H9 (cell line): ENCODE measurements around the gene EPOP. TPM values are rescaled to one million over a fixed set of nuclear protein-coding genes. Genes with fewer than 3 reads are reported as not detected.

ENCODE experiments used
- DNase-seq: peaks from one replicate; pipeline ENCODE4 v3.0.0-alpha.2; 2017
- H2AFZ ChIP-seq: one replicate; pipeline ENCODE4 v1.6.1; 2013; ENCODE audit warnings: mild to moderate bottlenecking, low read length, control low read depth, moderate library complexity
- H2AK5ac ChIP-seq: 2 replicates; pipeline ENCODE4 v1.6.1; 2013; ENCODE audit warnings: low read length, control low read depth, mixed read lengths; ENCODE audit not compliant: insufficient read length
- H2BK120ac ChIP-seq: one replicate; pipeline ENCODE4 v1.6.1; 2013; ENCODE audit warnings: low read depth, mild to moderate bottlenecking, low read length, control low read depth, inconsistent platforms; ENCODE audit not compliant: poor library complexity, severe bottlenecking
- H2BK12ac ChIP-seq: 2 replicates; pipeline ENCODE4 v1.6.1; 2013; ENCODE audit warnings: low read length, control low read depth, mixed read lengths, low read depth; ENCODE audit not compliant: insufficient read length
- H2BK15ac ChIP-seq: 2 replicates; pipeline ENCODE4 v1.6.1; 2013; ENCODE audit warnings: low read depth, low read length, control low read depth
- H2BK20ac ChIP-seq: one replicate; pipeline ENCODE4 v1.6.1; 2013; ENCODE audit warnings: low read depth, mild to moderate bottlenecking, low read length, control low read depth, inconsistent platforms; ENCODE audit not compliant: poor library complexity, severe bottlenecking
- H2BK5ac ChIP-seq: 2 replicates; pipeline ENCODE4 v1.6.1; 2013; ENCODE audit warnings: low read length, control low read depth, mixed read lengths; ENCODE audit not compliant: insufficient read length
- H3K14ac ChIP-seq: 2 replicates; pipeline ENCODE4 v1.6.1; 2013; ENCODE audit warnings: low read length, control low read depth; ENCODE audit not compliant: insufficient read depth
- H3K18ac ChIP-seq: 2 replicates; pipeline ENCODE4 v1.6.1; 2013; ENCODE audit warnings: low read depth, mild to moderate bottlenecking, mixed read lengths, low read length, control low read depth; ENCODE audit not compliant: insufficient read length
- H3K23ac ChIP-seq: 2 replicates; pipeline ENCODE4 v1.6.1; 2013; ENCODE audit warnings: low read length, control low read depth, mixed read lengths, low read depth; ENCODE audit not compliant: insufficient read length
- H3K23me2 ChIP-seq: 2 replicates; pipeline ENCODE4 v1.6.1; 2013; ENCODE audit warnings: low read depth, mild to moderate bottlenecking, mixed read lengths, low read length, control low read depth; ENCODE audit not compliant: insufficient read length, poor library complexity, severe bottlenecking
- H3K27ac ChIP-seq: 2 replicates; pipeline ENCODE4 v1.5.1; 2013; ENCODE audit warnings: low read length, control low read depth, mixed read lengths, low read depth; ENCODE audit not compliant: insufficient read length
- H3K27me3 ChIP-seq: 2 replicates; pipeline ENCODE4 v1.6.1; 2013; ENCODE audit warnings: low read length, control low read depth, inconsistent platforms; ENCODE audit not compliant: insufficient read depth
- H3K4ac ChIP-seq: 2 replicates; pipeline ENCODE4 v1.6.1; 2013; ENCODE audit warnings: low read depth, mild to moderate bottlenecking, control low read depth, inconsistent platforms, low read length, moderate library complexity
- H3K4me1 ChIP-seq: 2 replicates; pipeline ENCODE4 v1.6.1; 2013; ENCODE audit warnings: low read length, control low read depth, inconsistent platforms; ENCODE audit not compliant: insufficient read depth
- H3K4me2 ChIP-seq: 2 replicates; pipeline ENCODE4 v1.6.1; 2013; ENCODE audit warnings: low read length, control low read depth, mixed read lengths; ENCODE audit not compliant: insufficient read length, insufficient read depth
- H3K56ac ChIP-seq: 2 replicates; pipeline ENCODE4 v1.6.1; 2013; ENCODE audit warnings: low read depth, mild to moderate bottlenecking, mixed read lengths, low read length, control low read depth; ENCODE audit not compliant: insufficient read length
- H3K79me1 ChIP-seq: 2 replicates; pipeline ENCODE4 v1.6.1; 2013; ENCODE audit warnings: low read depth, mild to moderate bottlenecking, moderate library complexity, low read length, control low read depth, inconsistent platforms; ENCODE audit not compliant: insufficient read depth, poor library complexity, severe bottlenecking
- H3K79me2 ChIP-seq: 2 replicates; pipeline ENCODE4 v1.6.1; 2013; ENCODE audit warnings: low read length, control low read depth, inconsistent platforms; ENCODE audit not compliant: insufficient read depth
- H3K9ac ChIP-seq: 2 replicates; pipeline ENCODE4 v1.6.1; 2013; ENCODE audit warnings: low read length, control low read depth, mixed read lengths; ENCODE audit not compliant: insufficient read length; ENCODE audit errors: extremely low read depth
- H3K9me3 ChIP-seq: one replicate; pipeline ENCODE4 v1.6.1; 2013; ENCODE audit warnings: low read depth, low read length, inconsistent platforms; ENCODE audit not compliant: control insufficient read depth
- H3T11ph ChIP-seq: one replicate; pipeline ENCODE4 v1.6.1; 2013; ENCODE audit warnings: mild to moderate bottlenecking, low read length, control low read depth, inconsistent platforms
- H4K20me1 ChIP-seq: one replicate; pipeline ENCODE4 v1.6.1; 2013; ENCODE audit not compliant: control insufficient read depth, insufficient read length, insufficient read depth
- H4K5ac ChIP-seq: 2 replicates; pipeline ENCODE4 v1.6.1; 2013; ENCODE audit warnings: low read depth, mild to moderate bottlenecking, mixed read lengths, low read length, control low read depth; ENCODE audit not compliant: insufficient read length
- H4K8ac ChIP-seq: replicated peaks from 2 replicates; pipeline ENCODE4 v1.6.1; 2013; ENCODE audit warnings: low read length, control low read depth, mixed read lengths, low read depth; ENCODE audit not compliant: insufficient read length
- H4K91ac ChIP-seq: 2 replicates; pipeline ENCODE4 v1.6.1; 2013; ENCODE audit warnings: low read depth, mild to moderate bottlenecking, moderate library complexity, mixed read lengths, low read length, control low read depth; ENCODE audit not compliant: insufficient read length
- H3K27ac Mint-ChIP-seq, 3 experiments: 2 replicates in 2 of 3; 3 replicates in 1 of 3; pipeline ENCODE4 v1.8.0; 2020 to 2021; ENCODE audit warnings: mixed read lengths in 3 of 3, mild to moderate bottlenecking in 1 of 3, moderate library complexity in 1 of 3
- H3K27me3 Mint-ChIP-seq: 2 replicates; pipeline ENCODE4 v1.8.0; 2021; ENCODE audit warnings: low read depth, mild to moderate bottlenecking, moderate library complexity, mixed read lengths
- H3K36me3 Mint-ChIP-seq, 3 experiments: 2 replicates in 2 of 3; 3 replicates in 1 of 3; pipeline ENCODE4 v1.8.0; 2020 to 2021; ENCODE audit warnings: low read depth in 3 of 3, mixed read lengths in 3 of 3; ENCODE audit not compliant: insufficient read depth in 1 of 3
- H3K4me1 Mint-ChIP-seq, 2 experiments: 2 replicates each; pipeline ENCODE4 v1.8.0; 2020; ENCODE audit warnings: mixed read lengths in 2 of 2
- H3K4me3 Mint-ChIP-seq, 2 experiments: 2 replicates in 1 of 2; 3 replicates in 1 of 2; pipeline ENCODE4 v1.8.0; 2020 to 2021; ENCODE audit warnings: mild to moderate bottlenecking in 2 of 2, mixed read lengths in 2 of 2, moderate library complexity in 1 of 2
- H3K9me3 Mint-ChIP-seq, 2 experiments: 2 replicates in 1 of 2; 3 replicates in 1 of 2; pipeline ENCODE4 v1.8.0; 2020; ENCODE audit warnings: mild to moderate bottlenecking in 2 of 2, mixed read lengths in 2 of 2, moderate library complexity in 1 of 2
- CTCF ChIP-seq: fragments of 200-600 bp; sonication (generic); conservative IDR thresholded peaks from 3 replicates; pipeline ENCODE4 v1.8.0; 2021; ENCODE audit warnings: antibody characterized with exemption, mild to moderate bottlenecking
- WGBS: extraction: QIAGEN DNeasy Blood & Tissue Kit; methylation state at CpG from one replicate; pipeline ENCODE4 v1.1.7; 2013; ENCODE audit warnings: missing lambda C conversion rate, low lambda C conversion rate, mixed read lengths; ENCODE audit not compliant: insufficient read length; ENCODE audit errors: extremely low coverage; 5-methylcytosine and 5-hydroxymethylcytosine counted together
- total RNA-seq: library from RNA; stranded (reverse); gene quantifications from 2 replicates; pipeline ENCODE4 v1.2.1, GENCODE V29; 2021

The EPOP gene
- total RNA-seq, 1 experiment from 2014 or later: 5.9 TPM

- Histone ChIP-seq H3K56ac (no peak overlapping the region), H4K8ac (no peak overlapping the region), H2BK5ac (no peak overlapping the region), H3K27me3 (peaks cover 4% of the 10 kb centered on the region; the same call in 1 of the 2 replicates), H4K91ac (no peak overlapping the region), H3K18ac (no peak overlapping the region), H2BK12ac (no peak overlapping the region), H3K9ac (no peak overlapping the region), H2BK15ac (no peak overlapping the region), H3K9me3 (no peaks in the 10 kb centered on the region), H3K27ac (no peak overlapping the region), H3T11ph (no peak overlapping the region), H4K5ac (no peak overlapping the region), H2BK120ac (no peak overlapping the region), H4K20me1 (no peaks in the 10 kb centered on the region), H3K79me1 (no peaks in the 10 kb centered on the region), H3K14ac (no peak overlapping the region), H2AK5ac (no peak overlapping the region), H2AFZ (no peak overlapping the region), H3K4me1 (no peaks in the 10 kb centered on the region), H2BK20ac (no peak overlapping the region), H3K23me2 (no peaks in the 10 kb centered on the region), H3K79me2 (no peaks in the 10 kb centered on the region), H3K4ac (no peak overlapping the region), H3K4me2 (no peak overlapping the region), H3K23ac (no peak overlapping the region)
- H3K4me3 Mint-ChIP-seq: no peak overlapping the region
- peaks cover 16 to 35% of the 10 kb centered on the region in 2 experiments for H3K4me1 Mint-ChIP-seq
- peak; percentile 98 for DNase-seq
- H3K36me3 Mint-ChIP-seq: no peaks in the 10 kb centered on the region; a peak in 1 of 7 replicates
- H3K9me3 Mint-ChIP-seq: peaks cover 0 to 3% of the 10 kb centered on the region in 2 experiments; a peak in 1 of 5 replicates
- H3K27me3 Mint-ChIP-seq: peaks cover 48% of the 10 kb centered on the region
- no CpG with 5 or more reads among the region's 9 CpGs for WGBS
- no peak overlapping the region for H3K27ac Mint-ChIP-seq
- TF ChIP-seq CTCF: peak; percentile 99
These were observed 11.5 kb downstream of the EPOP start for GRCh38 chr17:38663125-38663751.
